IMR-90 (cell line): Measurements from ENCODE around the gene TMEM139. TPM values are rescaled to one million over a fixed set of nuclear protein-coding genes. Genes with fewer than 3 reads are reported as not detected.

Experiments
- ATAC-seq: fragments of 200-7000 bp; cut with Tn5 transposase; 2 replicates; pipeline ENCODE4 v1.9.1; 2020; ENCODE audit warnings: low read depth, mild to moderate bottlenecking, moderate library complexity
- BruUV-seq: library from RNA; stranded (reverse); fragments of 400-500 nt; replicated peaks from 2 replicates; lab custom pipeline; 2021; lab: Mats Ljungman, UMichigan
- CTCF ChIA-PET: fragments of 300-600 bp; formaldehyde crosslinking; extraction: SDS; loops from one replicate; lab custom pipeline; 2021; ENCODE audit warnings: antibody characterized with exemption; lab: Yijun Ruan, JAX
- POLR2A ChIA-PET: fragments of 300-600 bp; sonication (Branson Sonifier 250); formaldehyde crosslinking; loops from one replicate; lab custom pipeline; 2022; ENCODE audit warnings: antibody characterized with exemption; ENCODE audit not compliant: unreplicated experiment; lab: Charles Lee
- DNase-seq: peaks from one replicate; pipeline ENCODE4 v3.0.0; 2013
- H2AFZ ChIP-seq: replicated peaks from 2 replicates; pipeline ENCODE3; 2013; ENCODE audit warnings: low read length, mild to moderate bottlenecking; ENCODE audit not compliant: poor library complexity
- H2AK5ac ChIP-seq: 2 replicates; pipeline ENCODE4 v1.6.1; 2013; ENCODE audit warnings: low read depth, low read length, inconsistent platforms
- H2AK9ac ChIP-seq: replicated peaks from 2 replicates; pipeline ENCODE3; 2013; ENCODE audit warnings: mild to moderate bottlenecking, low read depth, low read length, moderate library complexity; ENCODE audit not compliant: poor library complexity
- H2BK120ac ChIP-seq: 2 replicates; pipeline ENCODE4 v1.6.1; 2013; ENCODE audit warnings: low read depth, low read length, inconsistent platforms
- H2BK15ac ChIP-seq: 3 replicates; pipeline ENCODE4 v1.6.1; 2013; ENCODE audit warnings: low read depth, low read length, inconsistent platforms
- H2BK20ac ChIP-seq: 2 replicates; pipeline ENCODE4 v1.6.1; 2013; ENCODE audit warnings: low read depth, mild to moderate bottlenecking, inconsistent platforms, low read length, moderate library complexity
- H2BK5ac ChIP-seq: 2 replicates; pipeline ENCODE4 v1.6.1; 2013; ENCODE audit warnings: mild to moderate bottlenecking, low read depth, low read length, inconsistent platforms; ENCODE audit not compliant: poor library complexity, severe bottlenecking
- H3K14ac ChIP-seq: replicated peaks from 2 replicates; pipeline ENCODE4 v1.6.1; 2013; ENCODE audit warnings: low read depth, low read length, inconsistent platforms
- H3K18ac ChIP-seq: 2 replicates; pipeline ENCODE4 v1.6.1; 2013; ENCODE audit warnings: low read depth, low read length, control low read depth
- H3K23ac ChIP-seq: 2 replicates; pipeline ENCODE4 v1.6.1; 2013; ENCODE audit warnings: low read depth, low read length, inconsistent platforms
- H3K27ac ChIP-seq: 2 replicates; pipeline ENCODE4 v1.5.1; 2013; ENCODE audit warnings: mild to moderate bottlenecking, control low read depth, low read length; ENCODE audit not compliant: insufficient read depth
- H3K27me3 ChIP-seq: 2 replicates; pipeline ENCODE4 v1.6.1; 2013; ENCODE audit warnings: low read length; ENCODE audit not compliant: control insufficient read depth, insufficient read depth
- H3K36me3 ChIP-seq: 2 replicates; pipeline ENCODE4 v1.6.1; 2013; ENCODE audit warnings: low read length, mixed read lengths; ENCODE audit not compliant: control insufficient read depth, insufficient read depth
- H3K4ac ChIP-seq: 2 replicates; pipeline ENCODE4 v1.6.1; 2013; ENCODE audit warnings: low read depth, low read length, inconsistent platforms
- H3K4me1 ChIP-seq: 2 replicates; pipeline ENCODE4 v1.6.1; 2013; ENCODE audit warnings: low read length, mixed read lengths; ENCODE audit not compliant: control insufficient read depth, insufficient read depth
- H3K4me2 ChIP-seq: 2 replicates; pipeline ENCODE4 v1.6.1; 2013; ENCODE audit warnings: low read depth, mild to moderate bottlenecking, control low read depth, low read length, moderate library complexity
- H3K4me3 ChIP-seq: 2 replicates; pipeline ENCODE4 v1.5.1; 2013; ENCODE audit warnings: low read depth, mild to moderate bottlenecking, control low read depth, low read length, moderate library complexity; ENCODE audit not compliant: insufficient read depth
- H3K56ac ChIP-seq: 2 replicates; pipeline ENCODE4 v1.6.1; 2013; ENCODE audit warnings: low read length, inconsistent platforms; ENCODE audit not compliant: insufficient read depth; ENCODE audit errors: extremely low read depth
- H3K79me1 ChIP-seq, 2 experiments: 2 replicates each; pipeline ENCODE4 v1.6.1; 2013; ENCODE audit warnings: low read length in 2 of 2, inconsistent platforms in 1 of 2, low read depth in 1 of 2
- H3K9ac ChIP-seq: 2 replicates; pipeline ENCODE4 v1.6.1; 2013; ENCODE audit warnings: low read depth, low read length, control low read depth
- H3K9me1 ChIP-seq: 2 replicates; pipeline ENCODE4 v1.6.1; 2013; ENCODE audit warnings: low read length, inconsistent platforms; ENCODE audit not compliant: insufficient read depth
- H3K9me3 ChIP-seq: 2 replicates; pipeline ENCODE4 v1.6.1; 2013; ENCODE audit warnings: low read length; ENCODE audit not compliant: control insufficient read depth, insufficient read depth
- H4K20me1 ChIP-seq: 2 replicates; pipeline ENCODE4 v1.6.1; 2013; ENCODE audit warnings: low read length, inconsistent platforms; ENCODE audit not compliant: insufficient read depth
- H4K5ac ChIP-seq: 2 replicates; pipeline ENCODE4 v1.6.1; 2013; ENCODE audit warnings: mild to moderate bottlenecking, low read depth, low read length, control low read depth
- H4K8ac ChIP-seq, 2 experiments: 2 replicates each; pipeline ENCODE4 v1.6.1; 2013; ENCODE audit warnings: low read depth in 2 of 2, low read length in 2 of 2, control low read depth in 1 of 2, inconsistent platforms in 1 of 2
- H4K91ac ChIP-seq: 2 replicates; pipeline ENCODE4 v1.6.1; 2013; ENCODE audit warnings: low read depth, low read length, inconsistent platforms; ENCODE audit not compliant: insufficient read depth
- CEBPB ChIP-seq: IDR thresholded peaks from 2 replicates; pipeline ENCODE4 v1.6.1; 2012; ENCODE audit warnings: low read depth, low read length, improper control_type of control experiment
- MAFK ChIP-seq: IDR thresholded peaks from 2 replicates; pipeline ENCODE4 v1.6.1; 2012; ENCODE audit warnings: low read depth, low read length, improper control_type of control experiment
- MXI1 ChIP-seq: IDR thresholded peaks from 2 replicates; pipeline ENCODE4 v1.6.1; 2012; ENCODE audit warnings: low read depth, mild to moderate bottlenecking, low read length, moderate library complexity, borderline replicate concordance
- POLR2A ChIP-seq: IDR thresholded peaks from 2 replicates; pipeline ENCODE4 v1.6.1; 2012; ENCODE audit warnings: mild to moderate bottlenecking, low read depth, low read length
- RAD21 ChIP-seq: IDR thresholded peaks from 2 replicates; pipeline ENCODE4 v1.6.1; 2012; ENCODE audit warnings: low read length, improper control_type of control experiment
- SMC3 ChIP-seq: fragments of 150-350 bp; IDR thresholded peaks from 2 replicates; pipeline ENCODE4 v1.6.1; 2016; ENCODE audit warnings: low read depth, mild to moderate bottlenecking, antibody characterized with exemption, low read length, moderate library complexity
- USF2 ChIP-seq: fragments of 150-350 bp; IDR thresholded peaks from 2 replicates; pipeline ENCODE4 v1.6.1; 2017; ENCODE audit warnings: mild to moderate bottlenecking, antibody characterized with exemption, low read length, low read depth
- WGBS, 2 experiments: methylation state at CpG; one replicate each; pipeline versions ENCODE4 v1.1.5 to v1.1.7; 2013; ENCODE audit warnings: missing lambda C conversion rate in 2 of 2; ENCODE audit not compliant: insufficient read length in 1 of 2; ENCODE audit errors: extremely low coverage in 2 of 2; 5-methylcytosine and 5-hydroxymethylcytosine counted together
- dilution Hi-C: fragments of 300-500 bp; cut with HindIII; formaldehyde crosslinking; loops from one replicate; pipeline ENCODE4 v1.14.3; 2018; ENCODE audit warnings: low sequenced_read_pairs; ENCODE audit not compliant: unreplicated experiment
- in situ Hi-C: fragments of 300-500 bp; cut with MboI; formaldehyde crosslinking; loops from 3 replicates; pipeline ENCODE4 v1.14.3; 2019; ENCODE audit warnings: low sequenced_read_pairs, inconsistent platforms, mixed read lengths
- intact Hi-C: fragments of 100-400 bp; cut with micrococcal nuclease; formaldehyde crosslinking; loops from 2 replicates; pipeline ENCODE4 v1.10.0; 2022
- polyA plus RNA-seq, 3 experiments: library from polyadenylated mRNA; depleted of rRNA; stranded (reverse); fragments of >200 nt; gene quantifications; 2 replicates each; pipeline ENCODE4 v1.2.3, GENCODE V29; 2012; ENCODE audit warnings: low replicate concordance in 1 of 3
- total RNA-seq: library from RNA; depleted of rRNA; stranded (reverse); fragments of >200 nt; gene quantifications from 2 replicates; pipeline ENCODE4 v1.2.3, GENCODE V29; 2012
- TF ChIP-seq, protein P1 (sequence below): conservative IDR thresholded peaks from 2 replicates; pipeline ENCODE4 v1.5.1; 2012; ENCODE audit warnings: mild to moderate bottlenecking, low read depth, low read length, improper control_type of control experiment

The TMEM139 gene
- total and polyA plus RNA-seq, 2 of the 4 experiments (the other 2 are of a cell fraction), result 0.07 TPM; not detected in 1

- Histone ChIP-seq H3K9me1 (no peaks in the 10 kb centered on the region), H4K91ac (no peak overlapping the region), H3K9me3 (no peaks in the 10 kb centered on the region), H3K4me2 (no peak overlapping the region), H3K27ac (no peak overlapping the region), H2BK120ac (no peak overlapping the region), H3K4ac (no peak overlapping the region), H4K5ac (no peak overlapping the region), H3K27me3 (no peaks in the 10 kb centered on the region), H2BK20ac (no peak overlapping the region), H4K20me1 (no peaks in the 10 kb centered on the region), H3K56ac (no peak overlapping the region), H2AK5ac (no peak overlapping the region), H3K79me1 (no peaks in the 10 kb centered on the region), H3K36me3 (no peaks in the 10 kb centered on the region), H2BK5ac (no peak overlapping the region), H3K14ac (no peak overlapping the region), H3K18ac (no peak overlapping the region), H3K23ac (no peak overlapping the region), H2AK9ac (no peak overlapping the region), H2BK15ac (no peak overlapping the region), H3K4me1 (peaks cover 4% of the 10 kb centered on the region; the same call in 1 of the 2 replicates), H2AFZ (no peak overlapping the region), H3K4me3 (no peak overlapping the region), H3K9ac (no peak overlapping the region), H4K8ac (no peak overlapping the region)
- WGBS, 2 experiments, result no CpG with 5 or more reads among the region's 2 CpGs
- in situ Hi-C loops, result no loop called here
- intact Hi-C loops, result no loop called here
- BruUV-seq, result no TSS peak
- TF ChIP-seq POLR2A, result no peak
- no peak for TF ChIP-seq MXI1
- no peak for TF ChIP-seq RAD21
- TF ChIP-seq SMC3, result no peak
- TF ChIP-seq USF2, result no peak
- TF ChIP-seq, protein P1, sequence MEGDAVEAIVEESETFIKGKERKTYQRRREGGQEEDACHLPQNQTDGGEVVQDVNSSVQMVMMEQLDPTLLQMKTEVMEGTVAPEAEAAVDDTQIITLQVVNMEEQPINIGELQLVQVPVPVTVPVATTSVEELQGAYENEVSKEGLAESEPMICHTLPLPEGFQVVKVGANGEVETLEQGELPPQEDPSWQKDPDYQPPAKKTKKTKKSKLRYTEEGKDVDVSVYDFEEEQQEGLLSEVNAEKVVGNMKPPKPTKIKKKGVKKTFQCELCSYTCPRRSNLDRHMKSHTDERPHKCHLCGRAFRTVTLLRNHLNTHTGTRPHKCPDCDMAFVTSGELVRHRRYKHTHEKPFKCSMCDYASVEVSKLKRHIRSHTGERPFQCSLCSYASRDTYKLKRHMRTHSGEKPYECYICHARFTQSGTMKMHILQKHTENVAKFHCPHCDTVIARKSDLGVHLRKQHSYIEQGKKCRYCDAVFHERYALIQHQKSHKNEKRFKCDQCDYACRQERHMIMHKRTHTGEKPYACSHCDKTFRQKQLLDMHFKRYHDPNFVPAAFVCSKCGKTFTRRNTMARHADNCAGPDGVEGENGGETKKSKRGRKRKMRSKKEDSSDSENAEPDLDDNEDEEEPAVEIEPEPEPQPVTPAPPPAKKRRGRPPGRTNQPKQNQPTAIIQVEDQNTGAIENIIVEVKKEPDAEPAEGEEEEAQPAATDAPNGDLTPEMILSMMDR, result no peak
- no peak for TF ChIP-seq MAFK
- TF ChIP-seq CEBPB, result peak; percentile 63
- ChIA-PET POLR2A (no interaction called here), CTCF (no interaction called here)
- dilution Hi-C loops, result no loop called here
- ATAC-seq (peak; percentile 93), DNase-seq (peak; percentile 78)
These were observed 40.5 kb downstream of the TMEM139 start for GRCh38 chr7:143325240-143325639.
